Prostate gland (tissue), 2 donors: ENCODE results near the gene VCAM1.

Experiments
- CTCF ChIP-seq, 4 experiments: fragments of 200-600 bp in 2 of 4; fragments of 450-650 bp in 2 of 4; sonication (generic) in 2 of 4; IDR thresholded peaks; 1 replicate in 3 of 4; 2 replicates in 1 of 4; pipeline ENCODE4 v1.5.1; 2016 to 2019; ENCODE audit warnings: antibody characterized with exemption in 4 of 4, mild to moderate bottlenecking in 2 of 4, moderate library complexity in 2 of 4
- POLR2AphosphoS5 ChIP-seq: sonication (generic); formaldehyde crosslinking; IDR thresholded peaks from one replicate; pipeline ENCODE4 v1.6.1; 2017; ENCODE audit warnings: antibody characterized with exemption

- TF ChIP-seq CTCF (IDR thresholded peaks at IDR 0.05) (no peak), POLR2AphosphoS5 (no peak)
These were observed 19.8 kb upstream of the VCAM1 start for GRCh38 chr1:100699744-100700143.
